Measurements from ENCODE around the gene INSM2. TPM values are rescaled to one million over a fixed set of nuclear protein-coding genes. Genes with fewer than 3 reads are reported as not detected.

INSM2 gene
- total RNA-seq, 1 donor from 2014 or later = not detected

DNA sequence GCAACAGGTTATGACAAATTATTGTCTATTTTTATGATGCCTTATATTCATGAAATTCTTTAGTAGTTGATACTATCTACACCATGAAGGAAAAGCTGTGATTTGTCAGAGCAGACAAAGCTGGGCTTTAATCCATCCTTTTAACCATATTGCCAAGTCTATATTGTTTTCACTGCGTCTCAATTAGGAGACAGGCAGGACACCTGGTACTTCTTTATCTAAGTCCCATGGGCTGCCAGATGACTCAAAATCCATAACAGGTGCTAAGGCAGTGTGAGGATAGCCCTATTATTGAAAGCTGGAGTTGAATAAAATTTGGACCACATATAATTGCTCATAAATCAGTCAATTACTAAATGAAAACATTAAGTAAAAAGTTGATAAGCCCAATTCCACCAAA is 22.6 kb downstream of the INSM2 start:
- Histone ChIP-seq H3K4me3 (ENCODE audit: insufficient read depth, low read depth, low read length) (no peak overlapping the region), H3K79me2 (ENCODE audit: insufficient read depth, low read length) (no peaks in the 10 kb centered on the region), H3K4me2 (ENCODE audit: low read length) (no peak overlapping the region), H3K9me3 (ENCODE audit: insufficient read depth, low read depth, low read length) (no peaks in the 10 kb centered on the region), H3K36me3 (ENCODE audit: insufficient read depth, low read length) (no peaks in the 10 kb centered on the region), H4K20me1 (ENCODE audit: insufficient read depth, low read length) (no peaks in the 10 kb centered on the region), H3K9ac (ENCODE audit: low read length) (no peak overlapping the region), H3K27me3 (ENCODE audit: insufficient read depth, low read length) (no peaks in the 10 kb centered on the region), H3K4me1 (ENCODE audit: insufficient read depth, low read length) (no peaks in the 10 kb centered on the region), H2AFZ (ENCODE audit: low read depth, low read length) (no peak overlapping the region), H3K27ac (ENCODE audit: low read depth, low read length) (no peak overlapping the region)
- DNase-seq (ENCODE audit: low read depth) (no peak), FAIRE-seq (no peak)
- Mint-ChIP-seq H3K36me3 (ENCODE audit: low read depth, unreplicated experiment) (no peaks in the 10 kb centered on the region), H3K27ac (ENCODE audit: unreplicated experiment) (no peak overlapping the region), H3K27me3 (ENCODE audit: low read depth, unreplicated experiment) (no peaks in the 10 kb centered on the region), H3K9me3 (ENCODE audit: unreplicated experiment) (no peaks in the 10 kb centered on the region), H3K4me1 (ENCODE audit: low read depth, unreplicated experiment) (peaks cover 9% of the 10 kb centered on the region), H3K4me3 (ENCODE audit: unreplicated experiment) (no peak overlapping the region)
- TF ChIP-seq, protein P1, sequence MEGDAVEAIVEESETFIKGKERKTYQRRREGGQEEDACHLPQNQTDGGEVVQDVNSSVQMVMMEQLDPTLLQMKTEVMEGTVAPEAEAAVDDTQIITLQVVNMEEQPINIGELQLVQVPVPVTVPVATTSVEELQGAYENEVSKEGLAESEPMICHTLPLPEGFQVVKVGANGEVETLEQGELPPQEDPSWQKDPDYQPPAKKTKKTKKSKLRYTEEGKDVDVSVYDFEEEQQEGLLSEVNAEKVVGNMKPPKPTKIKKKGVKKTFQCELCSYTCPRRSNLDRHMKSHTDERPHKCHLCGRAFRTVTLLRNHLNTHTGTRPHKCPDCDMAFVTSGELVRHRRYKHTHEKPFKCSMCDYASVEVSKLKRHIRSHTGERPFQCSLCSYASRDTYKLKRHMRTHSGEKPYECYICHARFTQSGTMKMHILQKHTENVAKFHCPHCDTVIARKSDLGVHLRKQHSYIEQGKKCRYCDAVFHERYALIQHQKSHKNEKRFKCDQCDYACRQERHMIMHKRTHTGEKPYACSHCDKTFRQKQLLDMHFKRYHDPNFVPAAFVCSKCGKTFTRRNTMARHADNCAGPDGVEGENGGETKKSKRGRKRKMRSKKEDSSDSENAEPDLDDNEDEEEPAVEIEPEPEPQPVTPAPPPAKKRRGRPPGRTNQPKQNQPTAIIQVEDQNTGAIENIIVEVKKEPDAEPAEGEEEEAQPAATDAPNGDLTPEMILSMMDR (IDR thresholded peaks at IDR 0.05; ENCODE audit: insufficient read depth, low read depth, low read length) = no peak
- TF ChIP-seq EZH2 (IDR thresholded peaks at IDR 0.05; ENCODE audit: insufficient read depth, low read length) = no peak

DNA sequence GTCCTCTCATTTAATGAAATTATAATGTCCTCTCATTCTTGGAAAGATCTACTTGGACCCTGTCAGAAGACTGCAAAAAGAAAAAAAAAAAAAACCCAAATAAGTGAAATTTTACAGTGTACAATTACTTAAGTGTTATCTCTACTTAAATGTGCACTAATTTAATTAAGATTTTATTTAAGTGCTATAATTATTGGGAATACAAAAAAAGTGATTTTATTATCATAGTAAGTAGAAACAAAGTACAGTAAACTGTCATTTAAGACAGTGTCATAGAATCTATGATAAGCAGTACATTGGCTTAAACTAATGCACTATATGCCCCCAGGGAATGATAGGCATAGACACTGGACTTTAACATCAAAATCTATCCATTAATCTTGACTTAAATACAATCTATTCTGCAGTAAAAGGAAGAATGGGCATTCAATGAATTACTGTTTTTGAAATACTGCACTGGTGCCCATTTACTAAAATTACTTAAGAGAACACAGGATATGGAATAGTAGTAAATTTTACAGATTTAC is 23.3 kb downstream of the INSM2 start:
- FAIRE-seq = no peak
- no peak for TF ChIP-seq EZH2 (IDR thresholded peaks at IDR 0.05; ENCODE audit: insufficient read depth, low read length)
- TF ChIP-seq, protein P1 (IDR thresholded peaks at IDR 0.05; ENCODE audit: insufficient read depth, low read depth, low read length) = no peak
- H3K4me2 ChIP-seq (ENCODE audit: low read length) = no peak overlapping the region
- H3K4me3 ChIP-seq (ENCODE audit: insufficient read depth, low read depth, low read length) = no peak overlapping the region
- no peaks in the 10 kb centered on the region for H3K9me3 ChIP-seq (ENCODE audit: insufficient read depth, low read depth, low read length)
- Mint-ChIP-seq H3K9me3 (ENCODE audit: unreplicated experiment) (no peaks in the 10 kb centered on the region), H3K27ac (ENCODE audit: unreplicated experiment) (no peak overlapping the region), H3K4me3 (ENCODE audit: unreplicated experiment) (no peak overlapping the region), H3K27me3 (ENCODE audit: low read depth, unreplicated experiment) (no peaks in the 10 kb centered on the region), H3K36me3 (ENCODE audit: low read depth, unreplicated experiment) (no peaks in the 10 kb centered on the region), H3K4me1 (ENCODE audit: low read depth, unreplicated experiment) (peaks cover 9% of the 10 kb centered on the region)
- no peaks in the 10 kb centered on the region for H3K27me3 ChIP-seq (ENCODE audit: insufficient read depth, low read length)
- no peaks in the 10 kb centered on the region for H4K20me1 ChIP-seq (ENCODE audit: insufficient read depth, low read length)
- no peak overlapping the region for H3K9ac ChIP-seq (ENCODE audit: low read length)
- DNase-seq (ENCODE audit: low read depth) = no peak
- H3K36me3 ChIP-seq (ENCODE audit: insufficient read depth, low read length) = no peaks in the 10 kb centered on the region
- no peak overlapping the region for H3K27ac ChIP-seq (ENCODE audit: low read depth, low read length)
- no peak overlapping the region for H2AFZ ChIP-seq (ENCODE audit: low read depth, low read length)
- no peaks in the 10 kb centered on the region for H3K79me2 ChIP-seq (ENCODE audit: insufficient read depth, low read length)
- no peaks in the 10 kb centered on the region for H3K4me1 ChIP-seq (ENCODE audit: insufficient read depth, low read length)

DNA sequence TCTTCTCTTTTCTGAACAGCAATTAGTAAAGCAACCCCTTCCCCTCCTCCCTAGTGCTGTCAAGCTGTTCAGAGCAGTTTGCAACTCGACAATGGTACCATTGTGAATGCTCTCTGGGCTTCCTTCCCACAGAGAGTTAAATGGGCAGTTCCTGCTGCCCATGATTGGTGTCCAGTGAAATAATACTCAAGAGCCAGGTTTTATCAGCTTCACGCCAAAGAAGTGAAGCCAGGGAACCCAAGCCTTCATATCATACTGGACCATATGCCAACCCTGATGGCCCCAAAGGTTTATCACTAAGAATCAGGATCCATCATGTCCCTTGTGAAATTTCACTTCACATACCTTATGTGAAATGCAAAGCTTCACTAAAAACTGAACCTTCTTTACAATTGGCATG is 24.7 kb downstream of the INSM2 start:
- no peak overlapping the region for H3K27ac ChIP-seq (ENCODE audit: low read depth, low read length)
- FAIRE-seq = no peak
- H3K9me3 Mint-ChIP-seq (ENCODE audit: unreplicated experiment) = no peaks in the 10 kb centered on the region
- H3K4me3 ChIP-seq (ENCODE audit: insufficient read depth, low read depth, low read length) = no peak overlapping the region
- no peak overlapping the region for H3K9ac ChIP-seq (ENCODE audit: low read length)
- no peak overlapping the region for H3K4me3 Mint-ChIP-seq (ENCODE audit: unreplicated experiment)
- no peaks in the 10 kb centered on the region for H3K27me3 Mint-ChIP-seq (ENCODE audit: low read depth, unreplicated experiment)
- H4K20me1 ChIP-seq (ENCODE audit: insufficient read depth, low read length) = no peaks in the 10 kb centered on the region
- DNase-seq (ENCODE audit: low read depth) = no peak
- H3K36me3 Mint-ChIP-seq (ENCODE audit: low read depth, unreplicated experiment) = no peaks in the 10 kb centered on the region
- no peak overlapping the region for H3K4me2 ChIP-seq (ENCODE audit: low read length)
- H2AFZ ChIP-seq (ENCODE audit: low read depth, low read length) = no peak overlapping the region
- no peaks in the 10 kb centered on the region for H3K27me3 ChIP-seq (ENCODE audit: insufficient read depth, low read length)
- H3K4me1 ChIP-seq (ENCODE audit: insufficient read depth, low read length) = no peaks in the 10 kb centered on the region
- H3K9me3 ChIP-seq (ENCODE audit: insufficient read depth, low read depth, low read length) = no peaks in the 10 kb centered on the region
- H3K36me3 ChIP-seq (ENCODE audit: insufficient read depth, low read length) = no peaks in the 10 kb centered on the region
- no peaks in the 10 kb centered on the region for H3K79me2 ChIP-seq (ENCODE audit: insufficient read depth, low read length)
- peaks cover 4% of the 10 kb centered on the region for H3K4me1 Mint-ChIP-seq (ENCODE audit: low read depth, unreplicated experiment)
- no peak for TF ChIP-seq EZH2 (IDR thresholded peaks at IDR 0.05; ENCODE audit: insufficient read depth, low read length)
- TF ChIP-seq, protein P1 (IDR thresholded peaks at IDR 0.05; ENCODE audit: insufficient read depth, low read depth, low read length) = no peak
- H3K27ac Mint-ChIP-seq (ENCODE audit: unreplicated experiment) = no peak overlapping the region
